T-helper 17 cell (primary cell): ENCODE measurements around the gene SEZ6L2. TPM values are rescaled to one million over a fixed set of nuclear protein-coding genes. Genes with fewer than 3 reads are reported as not detected.

Source experiments
- ATAC-seq: fragments of 150-1000 bp; cut with Tn5 transposase; 2 replicates; pipeline ENCODE4 v1.10.0; 2021; ENCODE audit warnings: mild to moderate bottlenecking, moderate library complexity
- DNase-seq, 3 donors: peaks; one replicate each; pipeline versions ENCODE4 v3.0.0 to v3.0.0-alpha.2; 2020 to 2021
- H3K9me3 ChIP-seq: one replicate; pipeline ENCODE4 v1.7.0; 2013; ENCODE audit warnings: low read length, mild to moderate bottlenecking; ENCODE audit not compliant: control insufficient read depth, poor library complexity, severe bottlenecking
- H3K27ac Mint-ChIP-seq: one replicate; pipeline ENCODE4 v1.8.0; 2022; ENCODE audit warnings: mild to moderate bottlenecking, moderate library complexity, mixed read lengths
- H3K27me3 Mint-ChIP-seq: one replicate; pipeline ENCODE4 v1.8.0; 2022; ENCODE audit warnings: mixed read lengths
- H3K36me3 Mint-ChIP-seq: one replicate; pipeline ENCODE4 v1.8.0; 2022; ENCODE audit warnings: low read depth, mixed read lengths
- H3K4me1 Mint-ChIP-seq: one replicate; pipeline ENCODE4 v1.8.0; 2022; ENCODE audit warnings: mild to moderate bottlenecking, mixed read lengths
- H3K4me3 Mint-ChIP-seq: one replicate; pipeline ENCODE4 v1.8.0; 2022; ENCODE audit warnings: mild to moderate bottlenecking, moderate library complexity, mixed read lengths
- total RNA-seq, 4 donors: library from RNA in 2 of 4; stranded (reverse) in 2 of 4; gene quantifications; one replicate each; pipeline ENCODE4 v1.2.3 and lab custom pipeline; 2022 to 2026

The SEZ6L2 gene
- total RNA-seq, 2 donors from 2014 or later = not detected

- no peak for ATAC-seq
- Mint-ChIP-seq H3K4me1 (peaks cover 13% of the 10 kb centered on the region), H3K27me3 (no peaks in the 10 kb centered on the region), H3K36me3 (peaks cover 4% of the 10 kb centered on the region), H3K27ac (no peak overlapping the region), H3K4me3 (no peak overlapping the region)
- no peaks in the 10 kb centered on the region for H3K9me3 ChIP-seq
- DNase-seq = no peak
These were observed 5.6 kb upstream of the SEZ6L2 start for GRCh38 chr16:29904947-29905346.

- H3K9me3 ChIP-seq = no peaks in the 10 kb centered on the region
- H3K4me3 Mint-ChIP-seq = no peak overlapping the region
- no peak for ATAC-seq
- H3K36me3 Mint-ChIP-seq = peaks cover 3% of the 10 kb centered on the region
- peaks cover 12% of the 10 kb centered on the region for H3K4me1 Mint-ChIP-seq
- peaks cover 3% of the 10 kb centered on the region for H3K27me3 Mint-ChIP-seq
- no peak overlapping the region for H3K27ac Mint-ChIP-seq
- no peak for DNase-seq
These were observed 4.2 kb upstream of the SEZ6L2 start for GRCh38 chr16:29903590-29903989.

GRCh38 chr16:29901607-29901945, 2.2 kb upstream of the SEZ6L2 start:
- H3K27ac Mint-ChIP-seq = no peak overlapping the region
- H3K4me3 Mint-ChIP-seq = no peak overlapping the region
- ATAC-seq = no peak
- no peaks in the 10 kb centered on the region for H3K9me3 ChIP-seq
- peaks cover 12% of the 10 kb centered on the region for H3K4me1 Mint-ChIP-seq
- DNase-seq = no peak
- peaks cover 21% of the 10 kb centered on the region for H3K27me3 Mint-ChIP-seq
- H3K36me3 Mint-ChIP-seq = peaks cover 5% of the 10 kb centered on the region

- no peak for ATAC-seq
- peaks cover 25% of the 10 kb centered on the region for H3K27me3 Mint-ChIP-seq
- H3K4me1 Mint-ChIP-seq = peaks cover 12% of the 10 kb centered on the region
- H3K36me3 Mint-ChIP-seq = peaks cover 5% of the 10 kb centered on the region
- peak overlapping the region; percentile 86 for H3K4me3 Mint-ChIP-seq
- DNase-seq = no peak
- no peaks in the 10 kb centered on the region for H3K9me3 ChIP-seq
- H3K27ac Mint-ChIP-seq = no peak overlapping the region
These were observed 1.7 kb upstream of the SEZ6L2 start for GRCh38 chr16:29900888-29901606.

- peaks cover 12% of the 10 kb centered on the region for H3K4me1 Mint-ChIP-seq
- peak; percentile 91 for ATAC-seq
- no peaks in the 10 kb centered on the region for H3K9me3 ChIP-seq
- peak in 2 of 3 donors; percentile 67 to 76 for DNase-seq
- no peak within 1 kb of the TSS for H3K27ac Mint-ChIP-seq
- peaks cover 33% of the 10 kb centered on the region for H3K27me3 Mint-ChIP-seq
- peaks cover 5% of the 10 kb centered on the region for H3K36me3 Mint-ChIP-seq
- H3K4me3 Mint-ChIP-seq = peak within 1 kb of the TSS; percentile 86
These were observed 945 bp upstream of the SEZ6L2 start, which contains the start of gene ASPHD1 for GRCh38 chr16:29900102-29900887. Gene ASPHD1 (plus strand): TSS chr16:29900488. CDS start chr16:29900972, 484 bp downstream.

GRCh38 chr16:29898804-29899515, 390 bp downstream of the SEZ6L2 start:
- Mint-ChIP-seq H3K27me3 (peaks cover 35% of the 10 kb centered on the region), H3K36me3 (peaks cover 5% of the 10 kb centered on the region), H3K4me3 (peak overlapping the region; percentile 41)

GRCh38 chr16:29898135-29898803, 1.1 kb downstream of the SEZ6L2 start:
- no peaks in the 10 kb centered on the region for H3K9me3 ChIP-seq
- peaks cover 8% of the 10 kb centered on the region for H3K4me1 Mint-ChIP-seq
- DNase-seq (no peak), ATAC-seq (no peak)
- H3K4me3 Mint-ChIP-seq = no peak overlapping the region
- H3K27me3 Mint-ChIP-seq = peaks cover 35% of the 10 kb centered on the region
- H3K36me3 Mint-ChIP-seq = peaks cover 5% of the 10 kb centered on the region
- H3K27ac Mint-ChIP-seq = no peak overlapping the region

More at GRCh38 chr16:29898804-29899515, 390 bp downstream of the SEZ6L2 start:
- no peak for DNase-seq
- H3K9me3 ChIP-seq = no peaks in the 10 kb centered on the region
- Mint-ChIP-seq H3K4me1 (peaks cover 12% of the 10 kb centered on the region), H3K27ac (no peak overlapping the region)
- no peak for ATAC-seq

GRCh38 chr16:29897333-29897732, 2.0 kb downstream of the SEZ6L2 start:
- H3K9me3 ChIP-seq = no peaks in the 10 kb centered on the region
- DNase-seq (no peak), ATAC-seq (no peak)
- Mint-ChIP-seq H3K27me3 (peaks cover 35% of the 10 kb centered on the region), H3K36me3 (peaks cover 5% of the 10 kb centered on the region), H3K27ac (no peak overlapping the region), H3K4me3 (no peak overlapping the region), H3K4me1 (peaks cover 8% of the 10 kb centered on the region)

GRCh38 chr16:29896841-29897240, 2.5 kb downstream of the SEZ6L2 start:
- Mint-ChIP-seq H3K27ac (no peak overlapping the region), H3K36me3 (peaks cover 5% of the 10 kb centered on the region), H3K27me3 (peaks cover 35% of the 10 kb centered on the region), H3K4me1 (peaks cover 8% of the 10 kb centered on the region), H3K4me3 (no peak overlapping the region)
- H3K9me3 ChIP-seq = no peaks in the 10 kb centered on the region
- DNase-seq (no peak), ATAC-seq (no peak)

GRCh38 chr16:29894352-29894751, 5.0 kb downstream of the SEZ6L2 start:
- H3K9me3 ChIP-seq = no peaks in the 10 kb centered on the region
- no peak overlapping the region for H3K27ac Mint-ChIP-seq
- ATAC-seq (no peak), DNase-seq (no peak)
- peaks cover 2% of the 10 kb centered on the region for H3K4me1 Mint-ChIP-seq
- peaks cover 35% of the 10 kb centered on the region for H3K27me3 Mint-ChIP-seq
- no peak overlapping the region for H3K4me3 Mint-ChIP-seq
- peaks cover 5% of the 10 kb centered on the region for H3K36me3 Mint-ChIP-seq

GRCh38 chr16:29893553-29893952, 5.8 kb downstream of the SEZ6L2 start:
- ATAC-seq (no peak), DNase-seq (no peak)
- H3K9me3 ChIP-seq = no peaks in the 10 kb centered on the region
- H3K27me3 Mint-ChIP-seq = peaks cover 32% of the 10 kb centered on the region
- no peaks in the 10 kb centered on the region for H3K4me1 Mint-ChIP-seq
- H3K27ac Mint-ChIP-seq = no peak overlapping the region
- no peak overlapping the region for H3K4me3 Mint-ChIP-seq
- peaks cover 5% of the 10 kb centered on the region for H3K36me3 Mint-ChIP-seq

GRCh38 chr16:29892458-29892813, 6.9 kb downstream of the SEZ6L2 start:
- H3K36me3 Mint-ChIP-seq = peaks cover 3% of the 10 kb centered on the region
- ATAC-seq (no peak), DNase-seq (no peak)
- peaks cover 20% of the 10 kb centered on the region for H3K27me3 Mint-ChIP-seq
- H3K4me3 Mint-ChIP-seq = no peak overlapping the region
- no peaks in the 10 kb centered on the region for H3K4me1 Mint-ChIP-seq
- H3K27ac Mint-ChIP-seq = no peak overlapping the region
- no peaks in the 10 kb centered on the region for H3K9me3 ChIP-seq
